ENCODE data around the gene CTCF. TPM values are rescaled to one million over a fixed set of nuclear protein-coding genes. Genes with fewer than 3 reads are reported as not detected.

Gene CTCF
- total and polyA plus RNA-seq, 4 donors, result 10.1 to 35.3 (median 15.5) TPM

GRCh38 chr16:67579686-67580085, 17.4 kb downstream of the CTCF start:
- 89% methylated on average over 4 of the region's 4 CpGs for WGBS
- no peak overlapping the region for H3K4me3 ChIP-seq (ENCODE audit: low read depth in 1 of 3, low read length in 3 of 3)
- H3K9me3 ChIP-seq (ENCODE audit: control insufficient read depth in 4 of 4, low read length in 3 of 4), result no peaks in the 10 kb centered on the region
- no peak overlapping the region for H3K27ac ChIP-seq (ENCODE audit: low read depth in 1 of 2, low read length in 2 of 2)
- peaks cover 0 to 4% (median 3%) of the 10 kb centered on the region in 4 donors for H3K36me3 ChIP-seq (ENCODE audit: control insufficient read depth in 4 of 4, insufficient read depth in 3 of 4, low read depth in 1 of 4, low read length in 3 of 4)
- no peak for DNase-seq (ENCODE audit: low spot score)
- no peaks in the 10 kb centered on the region for H3K4me1 ChIP-seq (ENCODE audit: control insufficient read depth in 4 of 4, insufficient read depth in 4 of 4, low read length in 3 of 4)
- TF ChIP-seq NR2F2 (IDR thresholded peaks at IDR 0.05), result no peak
- no peaks in the 10 kb centered on the region for H3K27me3 ChIP-seq (ENCODE audit: control insufficient read depth in 4 of 4, insufficient read depth in 4 of 4, low read length in 3 of 4)
- no peak overlapping the region for H3K9ac ChIP-seq (ENCODE audit: low read depth in 1 of 2, low read length in 2 of 2)

- Histone ChIP-seq H3K4me1 (ENCODE audit: control insufficient read depth in 4 of 4, insufficient read depth in 4 of 4, low read length in 3 of 4) (no peaks in the 10 kb centered on the region), H3K4me3 (ENCODE audit: low read depth in 1 of 3, low read length in 3 of 3) (no peak overlapping the region), H3K27me3 (ENCODE audit: control insufficient read depth in 4 of 4, insufficient read depth in 4 of 4, low read length in 3 of 4) (no peaks in the 10 kb centered on the region), H3K9me3 (ENCODE audit: control insufficient read depth in 4 of 4, low read length in 3 of 4) (no peaks in the 10 kb centered on the region), H3K27ac (ENCODE audit: low read depth in 1 of 2, low read length in 2 of 2) (no peak overlapping the region), H3K36me3 (ENCODE audit: control insufficient read depth in 4 of 4, insufficient read depth in 3 of 4, low read depth in 1 of 4, low read length in 3 of 4) (peaks cover 0 to 2% (median under 1%) of the 10 kb centered on the region in 4 donors), H3K9ac (ENCODE audit: low read depth in 1 of 2, low read length in 2 of 2) (no peak overlapping the region)
- WGBS, result 98% methylated on average over 4 of the region's 4 CpGs
- no peak for TF ChIP-seq NR2F2 (IDR thresholded peaks at IDR 0.05)
- TF ChIP-seq HNF4A (conservative IDR thresholded peaks at IDR 0.05), result no peak
- TF ChIP-seq ZBTB33 (IDR thresholded peaks at IDR 0.05), result no peak
- no peak for TF ChIP-seq GABPA (IDR thresholded peaks at IDR 0.05 in 1 of 2, conservative IDR thresholded peaks at IDR 0.05 in 1 of 2)
- TF ChIP-seq EGR1 (IDR thresholded peaks at IDR 0.05; ENCODE audit: low read depth in 2 of 2), result no peak
- no peak for TF ChIP-seq YY1 (IDR thresholded peaks at IDR 0.05)
- no peak for TF ChIP-seq RXRA (IDR thresholded peaks at IDR 0.05)
- no peak for TF ChIP-seq FOXA2 (IDR thresholded peaks at IDR 0.05)
- no peak for TF ChIP-seq RAD21 (IDR thresholded peaks at IDR 0.05)
- TF ChIP-seq FOXA1 (IDR thresholded peaks at IDR 0.05), result no peak
- DNase-seq (ENCODE audit: low spot score), result no peak
Observed at GRCh38 chr16:67580202-67580601, 17.9 kb downstream of the CTCF start.

DNA sequence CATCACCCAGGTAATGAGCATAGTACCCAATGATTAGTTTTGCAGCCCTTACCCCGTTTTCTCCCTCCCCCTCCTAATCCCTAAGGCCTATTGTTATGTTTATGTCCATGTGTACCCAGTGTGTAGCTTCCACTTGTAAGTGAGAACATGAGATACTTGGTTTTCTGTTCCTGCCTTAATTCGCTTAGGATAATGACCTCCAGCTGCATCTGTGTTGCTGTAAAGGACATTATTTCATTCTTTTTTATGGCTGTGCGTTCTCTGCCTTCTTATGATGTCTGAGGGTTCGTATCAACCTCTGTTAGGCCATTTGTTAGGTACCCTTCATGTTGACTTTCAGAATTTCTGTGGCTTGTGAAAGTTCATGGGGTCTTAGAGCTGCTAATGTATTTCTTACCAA, 31.0 kb downstream of the CTCF start:
- no peak overlapping the region for H3K27ac ChIP-seq (ENCODE audit: low read depth in 1 of 2, low read length in 2 of 2)
- no peak for DNase-seq (ENCODE audit: low spot score)
- no peaks in the 10 kb centered on the region for H3K27me3 ChIP-seq (ENCODE audit: control insufficient read depth in 4 of 4, insufficient read depth in 4 of 4, low read length in 3 of 4)
- no peaks in the 10 kb centered on the region for H3K4me1 ChIP-seq (ENCODE audit: control insufficient read depth in 4 of 4, insufficient read depth in 4 of 4, low read length in 3 of 4)
- no peak overlapping the region for H3K9ac ChIP-seq (ENCODE audit: low read depth in 1 of 2, low read length in 2 of 2)
- no peak overlapping the region for H3K4me3 ChIP-seq (ENCODE audit: low read depth in 1 of 3, low read length in 3 of 3)
- no peaks in the 10 kb centered on the region for H3K9me3 ChIP-seq (ENCODE audit: control insufficient read depth in 4 of 4, low read length in 3 of 4)
- no peak for TF ChIP-seq YY1 (IDR thresholded peaks at IDR 0.05)
- no peak for TF ChIP-seq HNF4G (IDR thresholded peaks at IDR 0.05)
- TF ChIP-seq RAD21 (IDR thresholded peaks at IDR 0.05), result no peak
- TF ChIP-seq SP1 (IDR thresholded peaks at IDR 0.05), result no peak
- no peak for TF ChIP-seq RXRA (IDR thresholded peaks at IDR 0.05)
- TF ChIP-seq ZBTB33 (IDR thresholded peaks at IDR 0.05), result no peak
- TF ChIP-seq HNF4A (conservative IDR thresholded peaks at IDR 0.05), result no peak
- TF ChIP-seq JUND (IDR thresholded peaks at IDR 0.05), result no peak
- TF ChIP-seq, protein P1, sequence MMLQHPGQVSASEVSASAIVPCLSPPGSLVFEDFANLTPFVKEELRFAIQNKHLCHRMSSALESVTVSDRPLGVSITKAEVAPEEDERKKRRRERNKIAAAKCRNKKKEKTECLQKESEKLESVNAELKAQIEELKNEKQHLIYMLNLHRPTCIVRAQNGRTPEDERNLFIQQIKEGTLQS (IDR thresholded peaks at IDR 0.05), result no peak
- no peak for TF ChIP-seq GABPA (IDR thresholded peaks at IDR 0.05 in 1 of 2, conservative IDR thresholded peaks at IDR 0.05 in 1 of 2)
- TF ChIP-seq FOXA2 (IDR thresholded peaks at IDR 0.05), result no peak
- TF ChIP-seq, protein P2, sequence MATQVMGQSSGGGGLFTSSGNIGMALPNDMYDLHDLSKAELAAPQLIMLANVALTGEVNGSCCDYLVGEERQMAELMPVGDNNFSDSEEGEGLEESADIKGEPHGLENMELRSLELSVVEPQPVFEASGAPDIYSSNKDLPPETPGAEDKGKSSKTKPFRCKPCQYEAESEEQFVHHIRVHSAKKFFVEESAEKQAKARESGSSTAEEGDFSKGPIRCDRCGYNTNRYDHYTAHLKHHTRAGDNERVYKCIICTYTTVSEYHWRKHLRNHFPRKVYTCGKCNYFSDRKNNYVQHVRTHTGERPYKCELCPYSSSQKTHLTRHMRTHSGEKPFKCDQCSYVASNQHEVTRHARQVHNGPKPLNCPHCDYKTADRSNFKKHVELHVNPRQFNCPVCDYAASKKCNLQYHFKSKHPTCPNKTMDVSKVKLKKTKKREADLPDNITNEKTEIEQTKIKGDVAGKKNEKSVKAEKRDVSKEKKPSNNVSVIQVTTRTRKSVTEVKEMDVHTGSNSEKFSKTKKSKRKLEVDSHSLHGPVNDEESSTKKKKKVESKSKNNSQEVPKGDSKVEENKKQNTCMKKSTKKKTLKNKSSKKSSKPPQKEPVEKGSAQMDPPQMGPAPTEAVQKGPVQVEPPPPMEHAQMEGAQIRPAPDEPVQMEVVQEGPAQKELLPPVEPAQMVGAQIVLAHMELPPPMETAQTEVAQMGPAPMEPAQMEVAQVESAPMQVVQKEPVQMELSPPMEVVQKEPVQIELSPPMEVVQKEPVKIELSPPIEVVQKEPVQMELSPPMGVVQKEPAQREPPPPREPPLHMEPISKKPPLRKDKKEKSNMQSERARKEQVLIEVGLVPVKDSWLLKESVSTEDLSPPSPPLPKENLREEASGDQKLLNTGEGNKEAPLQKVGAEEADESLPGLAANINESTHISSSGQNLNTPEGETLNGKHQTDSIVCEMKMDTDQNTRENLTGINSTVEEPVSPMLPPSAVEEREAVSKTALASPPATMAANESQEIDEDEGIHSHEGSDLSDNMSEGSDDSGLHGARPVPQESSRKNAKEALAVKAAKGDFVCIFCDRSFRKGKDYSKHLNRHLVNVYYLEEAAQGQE (IDR thresholded peaks at IDR 0.05), result no peak
- TF ChIP-seq FOXA1 (IDR thresholded peaks at IDR 0.05), result no peak
- TF ChIP-seq EGR1 (IDR thresholded peaks at IDR 0.05; ENCODE audit: low read depth in 2 of 2), result no peak
- TF ChIP-seq, protein P3, sequence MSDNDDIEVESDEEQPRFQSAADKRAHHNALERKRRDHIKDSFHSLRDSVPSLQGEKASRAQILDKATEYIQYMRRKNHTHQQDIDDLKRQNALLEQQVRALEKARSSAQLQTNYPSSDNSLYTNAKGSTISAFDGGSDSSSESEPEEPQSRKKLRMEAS (IDR thresholded peaks at IDR 0.05), result no peak
- TF ChIP-seq NR2F2 (IDR thresholded peaks at IDR 0.05), result no peak
- no peak for TF ChIP-seq TAF1 (conservative IDR thresholded peaks at IDR 0.05)
- 91% methylated on average over 4 of the region's 4 CpGs for WGBS
- peaks cover 0 to 2% (median 0%) of the 10 kb centered on the region in 4 donors for H3K36me3 ChIP-seq (ENCODE audit: control insufficient read depth in 4 of 4, insufficient read depth in 3 of 4, low read depth in 1 of 4, low read length in 3 of 4)
